Astrocyte of the cerebellum (primary cell): ENCODE measurements around the gene MYBBP1A.

ENCODE experiments used
- DNase-seq: peaks from one replicate; pipeline ENCODE4 v3.0.0-alpha.2; 2011; ENCODE audit warnings: low read depth
- H3K4me3 ChIP-seq: 2 replicates; pipeline ENCODE4 v1.5.1; 2011; ENCODE audit warnings: mild to moderate bottlenecking, low read depth, low read length, moderate library complexity
- CTCF ChIP-seq: IDR thresholded peaks from 2 replicates; pipeline ENCODE4 v1.5.1; 2012; ENCODE audit warnings: low read length, low read depth, moderate library complexity, mild to moderate bottlenecking; ENCODE audit errors: missing control alignments
- in situ Hi-C: cut with HindIII; loops from 2 replicates; pipeline ENCODE4 v1.10.0; 2017; ENCODE audit warnings: low sequenced_read_pairs

MYBBP1A gene

GRCh38 chr17:4550534-4551039 lies 4.6 kb downstream of the MYBBP1A start:
- TF ChIP-seq CTCF: no peak

GRCh38 chr17:4549781-4550533 lies 5.2 kb downstream of the MYBBP1A start:
- no peak overlapping the region for H3K4me3 ChIP-seq
- DNase-seq: no peak
- TF ChIP-seq CTCF: no peak
- in situ Hi-C loops: no loop called here

More at GRCh38 chr17:4550534-4551039, 4.6 kb downstream of the MYBBP1A start:
- no peak overlapping the region for H3K4me3 ChIP-seq
- no peak for DNase-seq
- in situ Hi-C loops: no loop called here

GRCh38 chr17:4548721-4549531 lies 6.3 kb downstream of the MYBBP1A start:
- H3K4me3 ChIP-seq: no peak overlapping the region
- in situ Hi-C loops: no loop called here
- no peak for TF ChIP-seq CTCF
- no peak for DNase-seq

GRCh38 chr17:4548061-4548461 lies 7.1 kb downstream of the MYBBP1A start:
- no peak for TF ChIP-seq CTCF
- H3K4me3 ChIP-seq: no peak overlapping the region
- DNase-seq: no peak

GRCh38 chr17:4547118-4547906 lies 7.9 kb downstream of the MYBBP1A start:
- in situ Hi-C loops: no loop called here
- no peak for TF ChIP-seq CTCF
- no peak for DNase-seq
- no peak overlapping the region for H3K4me3 ChIP-seq

More at GRCh38 chr17:4548061-4548461, 7.1 kb downstream of the MYBBP1A start:
- in situ Hi-C loops: no loop called here
